Measurements from ENCODE around the gene ABCB8.

Gene ABCB8

GRCh38 chr7:151088856-151089699 is 60.8 kb downstream of the ABCB8 start:
- DNase-seq: peak; percentile 27 to 32

- no peak for DNase-seq
Measured at GRCh38 chr7:151089893-151090730, 61.9 kb downstream of the ABCB8 start.

GRCh38 chr7:151091003-151091402 is 62.8 kb downstream of the ABCB8 start:
- no peak for DNase-seq

- DNase-seq: no peak
Measured at GRCh38 chr7:151091431-151091830, 63.2 kb downstream of the ABCB8 start.

- DNase-seq: no peak
Measured at GRCh38 chr7:151091988-151092387, 63.7 kb downstream of the ABCB8 start.

- DNase-seq: no peak
Measured at GRCh38 chr7:151093748-151094147, 65.5 kb downstream of the ABCB8 start.

- DNase-seq: no peak
Measured at GRCh38 chr7:151094675-151095074, 66.4 kb downstream of the ABCB8 start.

GRCh38 chr7:151095123-151095797 is 67.0 kb downstream of the ABCB8 start:
- DNase-seq: no peak

- DNase-seq: no peak
Measured at GRCh38 chr7:151095828-151096475, 67.7 kb downstream of the ABCB8 start.
